Cardiac fibroblast (primary cell): ENCODE measurements around the gene GULP1.
A peak's percentile ranks its signal among the peaks of the same experiment; 100 is the strongest.
"Not testable (repeated sequence)": the region's sequence is repeated elsewhere in the genome, so short reads cannot be mapped to it uniquely, and the experiment has no call there.

ENCODE experiments used
- DNase-seq, 2 donors: peaks; one replicate each; pipeline versions ENCODE4 v3.0.0 to v3.0.0-alpha.2; 2010; ENCODE audit warnings: low read depth in 2 of 2
- H3K4me3 ChIP-seq, 2 donors: replicated peaks in 1 of 2; 1 replicate in 1 of 2; 2 replicates in 1 of 2; pipeline ENCODE4 v1.5.1; 2011; ENCODE audit warnings: low read depth in 2 of 2, low read length in 2 of 2, mild to moderate bottlenecking in 2 of 2, moderate library complexity in 1 of 2
- TF ChIP-seq, protein P1 (sequence below): IDR thresholded peaks from one replicate; pipeline ENCODE4 v1.5.1; 2011; ENCODE audit warnings: low read depth, mild to moderate bottlenecking, low read length, inconsistent platforms

Gene GULP1

GRCh38 chr2:188291142-188291616 lies 495 bp upstream of the GULP1 start:
- peak overlapping the region; percentile 70 to 83 for H3K4me3 ChIP-seq
- peak; percentile 26 to 43 for DNase-seq
- TF ChIP-seq, protein P1, sequence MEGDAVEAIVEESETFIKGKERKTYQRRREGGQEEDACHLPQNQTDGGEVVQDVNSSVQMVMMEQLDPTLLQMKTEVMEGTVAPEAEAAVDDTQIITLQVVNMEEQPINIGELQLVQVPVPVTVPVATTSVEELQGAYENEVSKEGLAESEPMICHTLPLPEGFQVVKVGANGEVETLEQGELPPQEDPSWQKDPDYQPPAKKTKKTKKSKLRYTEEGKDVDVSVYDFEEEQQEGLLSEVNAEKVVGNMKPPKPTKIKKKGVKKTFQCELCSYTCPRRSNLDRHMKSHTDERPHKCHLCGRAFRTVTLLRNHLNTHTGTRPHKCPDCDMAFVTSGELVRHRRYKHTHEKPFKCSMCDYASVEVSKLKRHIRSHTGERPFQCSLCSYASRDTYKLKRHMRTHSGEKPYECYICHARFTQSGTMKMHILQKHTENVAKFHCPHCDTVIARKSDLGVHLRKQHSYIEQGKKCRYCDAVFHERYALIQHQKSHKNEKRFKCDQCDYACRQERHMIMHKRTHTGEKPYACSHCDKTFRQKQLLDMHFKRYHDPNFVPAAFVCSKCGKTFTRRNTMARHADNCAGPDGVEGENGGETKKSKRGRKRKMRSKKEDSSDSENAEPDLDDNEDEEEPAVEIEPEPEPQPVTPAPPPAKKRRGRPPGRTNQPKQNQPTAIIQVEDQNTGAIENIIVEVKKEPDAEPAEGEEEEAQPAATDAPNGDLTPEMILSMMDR: no peak

DNA sequence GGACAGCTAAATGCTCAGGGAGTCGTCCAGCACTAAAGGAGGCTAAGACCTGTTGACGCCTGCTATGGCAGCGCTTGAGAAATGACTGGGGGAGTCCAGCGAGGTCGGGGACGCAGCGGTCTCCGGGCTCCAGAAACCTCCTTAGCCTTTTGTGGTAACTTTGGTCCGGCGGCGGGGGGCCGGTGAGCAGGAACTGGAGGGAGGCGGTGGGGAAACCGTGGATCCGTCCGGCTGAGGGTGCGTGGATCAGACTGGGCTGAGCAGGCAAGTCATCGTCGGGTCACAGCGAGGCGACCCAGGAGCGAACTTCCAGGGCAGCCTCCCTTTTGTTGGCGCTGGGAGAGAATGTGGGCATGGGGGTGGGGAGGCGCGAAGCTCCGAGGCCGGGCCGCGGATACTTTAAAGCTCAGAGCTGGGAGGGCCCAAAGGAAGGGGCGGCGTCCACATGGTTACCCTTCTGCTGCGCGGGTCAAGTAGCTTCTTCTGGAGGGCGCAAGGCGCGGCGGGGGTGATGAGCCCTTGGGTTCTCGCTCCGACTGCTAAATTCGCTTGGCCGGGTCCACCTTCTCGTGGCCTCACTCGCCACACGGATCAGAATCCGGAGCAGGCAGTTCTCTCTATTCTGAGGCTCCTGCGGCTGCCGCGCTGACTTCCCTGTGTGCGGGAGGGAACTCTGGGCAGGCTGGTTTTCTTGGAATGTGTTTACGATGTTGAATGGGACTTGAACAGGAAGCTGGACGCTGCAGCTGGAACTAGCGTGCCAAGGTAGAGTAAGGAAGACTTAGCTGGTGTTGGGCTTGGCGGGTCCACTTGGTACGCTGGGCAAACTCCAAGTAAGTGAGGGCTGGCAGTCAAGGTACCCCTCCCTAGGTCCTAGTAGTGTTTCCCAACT lies 920 bp downstream of the GULP1 start:
- TF ChIP-seq, protein P1: no peak
- H3K4me3 ChIP-seq: peak overlapping the region; percentile 70 to 83
- DNase-seq: peak; percentile 81 to 84

DNA sequence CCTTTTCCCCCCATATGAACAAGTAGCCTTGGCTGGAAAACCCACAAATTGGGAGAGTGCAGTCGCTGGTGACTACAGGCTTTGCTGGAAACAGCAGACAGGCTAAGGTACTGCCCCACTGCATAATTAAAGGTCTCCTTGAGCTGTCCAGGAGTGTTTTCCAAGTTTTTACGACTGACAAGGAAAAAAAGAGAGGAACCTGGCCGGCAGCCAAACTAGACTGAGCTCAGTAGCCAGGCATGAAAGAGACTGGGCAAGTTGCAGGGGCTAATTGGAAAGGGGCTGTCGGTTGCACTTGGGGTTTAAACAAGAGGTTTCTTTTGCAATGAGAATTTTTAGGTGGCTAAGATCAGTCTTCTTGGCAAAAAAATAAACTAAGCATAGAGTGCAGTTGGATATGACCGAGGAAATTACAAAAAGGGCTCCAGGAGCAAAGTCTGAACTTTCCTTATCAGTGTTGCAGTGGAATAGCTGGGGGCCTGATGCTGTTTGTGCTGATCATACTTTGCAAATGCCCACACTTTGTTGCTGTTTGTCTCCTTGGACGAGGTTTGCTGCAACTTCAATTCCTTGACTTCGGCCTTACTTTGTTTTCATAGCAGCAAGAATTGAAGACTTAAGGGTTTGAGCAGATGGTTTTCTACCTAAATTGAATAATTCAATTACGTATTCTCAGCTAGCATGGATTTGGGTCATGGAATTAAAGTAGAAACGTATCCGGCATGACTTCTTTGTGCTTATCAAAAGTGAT lies 2.1 kb downstream of the GULP1 start:
- DNase-seq: peak; percentile 64 to 74

GRCh38 chr2:188294352-188294926 lies 2.8 kb downstream of the GULP1 start:
- peak overlapping the region in 1 of 2 donors; percentile 70 for H3K4me3 ChIP-seq
- TF ChIP-seq, protein P1: no peak
- DNase-seq: peak in 1 of 2 donors; percentile 35

More for the DNA sequence above, 2.1 kb downstream of the GULP1 start:
- TF ChIP-seq, protein P1: no peak
- peak overlapping the region; percentile 70 to 83 for H3K4me3 ChIP-seq

- no peak for DNase-seq
- H3K4me3 ChIP-seq: no peak overlapping the region
- TF ChIP-seq, protein P1: no peak
Observed at GRCh38 chr2:188295067-188295685, 3.5 kb downstream of the GULP1 start.

DNA sequence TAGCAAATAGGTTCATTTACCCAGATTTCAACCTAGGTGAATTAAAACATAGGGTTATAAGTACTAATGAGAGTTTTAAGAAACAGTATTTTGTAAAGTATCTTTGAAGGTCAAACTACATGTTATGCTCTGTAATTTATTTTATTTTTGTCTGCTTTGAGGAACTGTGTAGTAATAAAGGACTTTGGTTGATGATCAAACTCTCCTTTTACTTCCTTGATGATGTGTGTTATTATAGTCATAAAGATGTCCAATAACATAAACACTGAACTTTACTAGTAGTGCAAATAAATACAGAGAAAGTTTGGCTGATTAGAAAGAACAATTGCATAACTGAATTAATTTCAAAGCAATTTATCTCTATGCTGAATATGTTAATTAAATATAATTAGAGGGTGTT lies 6.3 kb downstream of the GULP1 start:
- DNase-seq: no peak
- TF ChIP-seq, protein P1: no peak
- no peak overlapping the region for H3K4me3 ChIP-seq

DNA sequence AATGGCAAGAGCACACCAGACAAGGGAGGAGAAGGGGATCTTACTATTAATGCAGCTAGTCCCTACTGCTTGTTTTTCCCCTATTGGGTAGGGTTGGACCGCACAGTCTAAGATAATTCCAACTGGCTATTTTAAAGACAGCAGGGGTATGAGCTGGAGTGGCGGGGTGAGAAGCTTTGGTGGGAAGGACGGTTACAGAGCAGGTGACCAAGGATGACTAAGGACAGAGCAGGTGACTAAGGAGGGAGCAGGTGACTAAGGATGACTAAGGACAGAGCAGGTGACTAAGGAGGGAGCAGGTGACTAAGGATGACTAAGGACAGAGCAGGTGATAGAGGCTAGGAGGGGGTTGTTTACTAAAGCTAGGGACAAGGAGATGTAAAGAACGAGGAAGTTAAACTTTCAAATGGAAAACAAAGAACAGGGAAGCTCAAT lies 7.3 kb downstream of the GULP1 start:
- DNase-seq: not testable (repeated sequence)

More for the DNA sequence above, 7.3 kb downstream of the GULP1 start:
- H3K4me3 ChIP-seq: not testable (repeated sequence)
